Smooth muscle cell of trachea (primary cell): ENCODE measurements around the gene GDI2. TPM values are rescaled to one million over a fixed set of nuclear protein-coding genes. Genes with fewer than 3 reads are reported as not detected.

Source experiments
- total RNA-seq: library from RNA; depleted of rRNA; stranded (reverse); fragments of >200 nt; gene quantifications from 2 replicates; pipeline ENCODE4 v1.2.1, GENCODE V29; 2014

Gene GDI2
- total RNA-seq, result 532 and 540 TPM in 2 replicates

DNA sequence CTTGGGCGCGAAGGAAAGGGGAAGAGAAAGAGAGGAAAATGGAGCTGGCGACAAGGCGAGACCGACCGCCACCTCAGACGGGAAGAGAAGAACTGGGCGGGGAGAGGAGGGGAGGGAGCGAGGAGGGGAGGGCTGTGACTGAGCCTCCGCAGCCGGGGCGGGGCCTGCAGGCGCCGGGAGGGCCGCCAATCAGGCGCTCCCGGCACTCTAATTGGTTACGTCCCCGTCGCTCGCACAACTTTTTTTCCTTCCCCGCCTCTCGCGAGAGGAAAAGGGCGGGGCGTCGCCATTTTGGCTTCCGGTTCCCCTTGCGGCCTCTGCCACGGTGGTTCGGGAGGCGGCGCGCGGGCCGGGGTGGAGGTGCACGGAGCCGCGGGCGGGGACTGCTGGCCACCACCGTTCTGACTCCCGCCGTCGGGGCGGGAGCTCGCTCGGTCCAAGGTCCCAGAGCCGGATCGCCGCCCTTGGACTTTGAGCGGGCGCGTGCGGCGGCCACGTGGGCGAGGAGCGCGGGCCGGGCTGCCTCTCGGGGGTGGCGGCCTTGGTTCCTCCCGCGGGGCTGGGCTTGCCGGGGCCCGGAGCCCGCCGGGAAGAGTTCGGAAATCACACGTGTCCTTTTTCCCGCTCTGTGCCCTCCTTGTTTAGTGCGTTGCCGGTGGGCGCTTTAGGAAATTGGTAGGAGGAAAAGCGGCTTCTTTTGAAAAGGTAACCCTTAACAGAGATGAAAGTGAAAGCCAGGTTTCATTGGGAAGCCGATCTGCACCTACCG is at the start of gene GDI2:
Gene GDI2 (minus strand): TSS at position 94 of the 769 bp plus-strand sequence. CDS start 176 bp downstream, outside the sequence.

Other genes with a start within 250 kb of the GDI2 start
- 11.6 and 13.9 TPM in 2 replicates for gene ASB13, start 146.8 kb downstream of the GDI2 start, total RNA-seq
- gene TASOR2, start 128.6 kb downstream of the GDI2 start, total RNA-seq, result 63.3 and 76.1 TPM in 2 replicates
- gene ANKRD16, start 76.5 kb upstream of the GDI2 start, total RNA-seq, result 8.4 and 12.9 TPM in 2 replicates
- 96.6 and 151 TPM in 2 replicates for gene FBH1, start 76.8 kb upstream of the GDI2 start, total RNA-seq
- gene IL15RA, start 164.1 kb upstream of the GDI2 start, total RNA-seq, result 3.5 and 13.7 TPM in 2 replicates
- not detected in 2 replicates for gene IL2RA, start 248.9 kb upstream of the GDI2 start, total RNA-seq